Right cardiac atrium (tissue), 5 donors: ENCODE data around the gene LRRC61. TPM values are rescaled to one million over a fixed set of nuclear protein-coding genes. Genes with fewer than 3 reads are reported as not detected.
A peak's percentile ranks its signal among the peaks of the same experiment; 100 is the strongest.
"Not testable (repeated sequence)": the region's sequence is repeated elsewhere in the genome, so short reads cannot be mapped to it uniquely, and the experiment has no call there.

Experiments
- ATAC-seq, 2 donors: fragments of 200-7000 bp; cut with Tn5 transposase; one replicate each; pipeline versions ENCODE4 v1.8.0 to v1.9.1; 2020; ENCODE audit warnings: moderate library complexity in 2 of 2, mild to moderate bottlenecking in 1 of 2
- DNase-seq, 3 donors: peaks; one replicate each; pipeline ENCODE4 v3.0.0-alpha.2; 2020
- H3K27ac ChIP-seq: one replicate; pipeline ENCODE4 v1.5.1; 2013; ENCODE audit warnings: mild to moderate bottlenecking, low read length, control low read depth, moderate library complexity
- H3K27me3 ChIP-seq: one replicate; pipeline ENCODE4 v1.6.1; 2013; ENCODE audit not compliant: control insufficient read depth, insufficient read depth
- H3K4me1 ChIP-seq: one replicate; pipeline ENCODE4 v1.6.1; 2013; ENCODE audit warnings: low read length; ENCODE audit not compliant: control insufficient read depth, insufficient read depth
- H3K4me3 ChIP-seq: one replicate; pipeline ENCODE4 v1.5.1; 2013; ENCODE audit warnings: low read length, control low read depth
- H3K9me3 ChIP-seq: one replicate; pipeline ENCODE4 v1.6.1; 2013; ENCODE audit warnings: low read length; ENCODE audit not compliant: control insufficient read depth
- WGBS: extraction: QIAGEN DNeasy Blood & Tissue Kit; methylation state at CpG from one replicate; pipeline ENCODE4 v1.1.7; 2013; 5-methylcytosine and 5-hydroxymethylcytosine counted together
- intact Hi-C, 4 donors: fragments of 100-400 bp; cut with DNase I; formaldehyde crosslinking; loops; one replicate each; pipeline versions ENCODE4 v1.11.0 to v1.14.0; 2022 to 2023
- long read RNA-seq, 4 donors: library from polyadenylated mRNA; unstranded; transcript quantifications; one replicate each; pipeline ENCODE4 v2.0.0, GENCODE V29; 2020 to 2021
- polyA plus RNA-seq: library from polyadenylated mRNA; stranded (reverse); fragments of 200-250 nt; gene quantifications from one replicate; pipeline ENCODE4 v1.2.3, GENCODE V29; 2013
- total RNA-seq, 4 donors: library from RNA; stranded (reverse); fragmentation: NEBNext Ultra II Directional; extraction: Animal tissue kit (Norgen Biotek cat#: 25700); gene quantifications; one replicate each; pipeline ENCODE4 v1.2.1, GENCODE V29; 2021
- donor health status: healthy with polysubstance abuse.
- donor health status: DM: no; HTN: yes; CAD: no.
- donor health status: DM: no; HTN: no; CAD: no.
- donor health status: DM: no; HTN: yes; CAD: no; lungs with severe emphysema.
- donor health status: DM: yes; HTN: yes; CAD: no.

Gene LRRC61, protein sequence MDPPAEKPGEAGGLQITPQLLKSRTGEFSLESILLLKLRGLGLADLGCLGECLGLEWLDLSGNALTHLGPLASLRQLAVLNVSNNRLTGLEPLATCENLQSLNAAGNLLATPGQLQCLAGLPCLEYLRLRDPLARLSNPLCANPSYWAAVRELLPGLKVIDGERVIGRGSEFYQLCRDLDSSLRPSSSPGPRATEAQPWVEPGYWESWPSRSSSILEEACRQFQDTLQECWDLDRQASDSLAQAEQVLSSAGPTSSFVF
- total RNA-seq (1 to 10 TPM; 5.7 to 8.0 (median 6.2) TPM), polyA plus RNA-seq (4.4 TPM)
- long read RNA-seq, donor 1, transcript LRRC61-202 (3 exons, 1,877 nt) = major isoform, 10 of 14 reads
- long read RNA-seq, donor 1, partial matches to known transcripts = 0 of 14 reads
- long read RNA-seq, donor 1, other reads (novel, unspliced or antisense) = 1 of 14 reads
- long read RNA-seq, donor 2, transcript LRRC61-202 (3 exons, 1,877 nt) = major isoform, 8 of 11 reads
- long read RNA-seq, donor 2, partial matches to known transcripts = 0 of 11 reads
- long read RNA-seq, donor 2, other reads (novel, unspliced or antisense) = 0 of 11 reads
- long read RNA-seq, donor 3, transcript LRRC61-202 (3 exons, 1,877 nt) = major isoform, 18 of 29 reads
- long read RNA-seq, donor 3, partial matches to known transcripts = 0 of 29 reads
- long read RNA-seq, donor 3, other reads (novel, unspliced or antisense) = 9 of 29 reads
- long read RNA-seq, donor 4, transcript LRRC61-202 (3 exons, 1,877 nt) = major isoform, 7 of 8 reads
- long read RNA-seq, donor 4, partial matches to known transcripts = 0 of 8 reads
- long read RNA-seq, donor 4, other reads (novel, unspliced or antisense) = 1 of 8 reads

DNA sequence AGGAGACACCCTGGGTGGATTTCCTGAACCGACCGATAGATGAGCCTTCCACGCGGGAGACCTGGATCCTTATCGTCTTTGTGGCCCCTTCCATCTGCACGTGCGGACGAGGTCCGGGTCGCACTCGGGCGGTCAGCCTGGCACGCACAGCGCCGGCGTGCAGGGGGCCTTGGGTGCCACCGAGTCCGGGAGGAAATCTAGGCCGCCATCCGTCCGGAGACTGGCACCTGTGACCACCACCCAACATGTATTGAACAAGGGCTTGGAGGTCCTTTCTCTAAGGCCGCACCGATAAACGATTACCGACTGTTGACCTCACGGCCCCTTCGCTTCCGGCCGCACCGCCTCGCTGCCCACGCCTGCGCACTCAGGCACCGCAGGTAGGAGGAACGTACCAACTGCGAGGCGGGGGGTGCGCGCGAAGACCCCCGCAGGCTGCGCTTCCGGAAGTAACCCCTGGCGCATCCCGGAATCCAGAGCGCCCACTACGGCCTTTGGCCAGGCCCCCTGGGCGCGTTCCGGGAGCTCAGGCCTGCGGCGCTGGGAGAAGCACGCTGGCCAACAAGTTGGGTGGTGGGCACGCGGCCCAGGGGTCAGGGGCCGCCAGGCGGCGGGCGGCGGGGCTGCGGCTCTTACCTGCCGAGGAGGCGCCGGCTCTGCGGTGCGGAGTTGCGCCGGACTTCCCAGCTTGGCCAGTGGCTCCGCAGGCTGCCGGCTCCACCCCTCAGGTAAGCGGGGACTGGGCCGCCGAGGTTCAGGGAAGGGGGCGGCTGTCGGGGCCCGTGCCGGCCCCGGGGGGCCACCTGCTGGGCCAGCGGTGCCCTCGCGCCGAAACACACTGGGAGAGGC lies at the start of gene LRRC61, which contains the start of gene ACTR3C:
TSS of gene LRRC61 (plus strand) at position 523 of the 849 bp plus-strand sequence. CDS start 13,507 bp downstream, outside the sequence.
TSS of gene ACTR3C (minus strand) at position 713 of the 849 bp plus-strand sequence. CDS start 28,249 bp downstream, outside the sequence.
- Histone ChIP-seq H3K9me3 (no peaks in the 10 kb centered on the region), H3K27ac (no peak within 1 kb of the TSS), H3K27me3 (no peaks in the 10 kb centered on the region), H3K4me1 (peaks cover 2% of the 10 kb centered on the region), H3K4me3 (peak within 1 kb of the TSS; percentile 46)
- ATAC-seq (peak; percentile 72 to 79), DNase-seq (peak in 2 of 3 donors; percentile 80 to 84)
- intact Hi-C loops = no loop called here
- 7% methylated on average over 82 of the region's 82 CpGs for WGBS

DNA sequence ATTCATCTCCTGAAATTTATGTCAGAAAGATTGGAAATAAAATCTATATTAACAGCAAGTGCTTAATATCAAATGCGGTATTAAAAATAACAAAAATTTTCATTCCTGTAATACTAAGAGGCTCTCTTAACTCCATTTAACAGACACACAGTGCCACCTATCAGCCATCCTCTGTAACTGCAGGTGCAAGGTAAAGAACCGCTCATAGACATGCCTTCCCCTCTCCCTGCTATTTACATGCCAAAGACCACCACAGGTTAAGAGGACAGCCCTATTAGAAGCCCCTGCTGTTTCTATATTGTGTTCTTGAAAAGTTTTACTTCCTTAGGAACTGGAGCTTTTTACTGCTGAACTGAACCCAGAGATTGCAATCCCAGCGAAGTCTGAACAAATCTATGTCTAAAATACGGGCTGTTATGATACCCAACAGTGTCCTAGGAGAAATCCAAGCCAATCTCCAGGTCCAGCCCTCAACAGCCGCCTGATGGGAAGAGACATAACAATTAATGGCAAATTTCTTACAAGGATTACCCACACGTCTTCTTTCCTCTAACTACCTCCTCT lies 46.9 kb upstream of the LRRC61 start:
- DNase-seq, intact Hi-C loops, H3K4me3 ChIP-seq, H3K4me1 ChIP-seq, H3K9me3 ChIP-seq, H3K27me3 ChIP-seq, H3K27ac ChIP-seq: not testable (repeated sequence)
- peak; percentile 64 for ATAC-seq
- 46% methylated on average over 6 of the region's 6 CpGs for WGBS

DNA sequence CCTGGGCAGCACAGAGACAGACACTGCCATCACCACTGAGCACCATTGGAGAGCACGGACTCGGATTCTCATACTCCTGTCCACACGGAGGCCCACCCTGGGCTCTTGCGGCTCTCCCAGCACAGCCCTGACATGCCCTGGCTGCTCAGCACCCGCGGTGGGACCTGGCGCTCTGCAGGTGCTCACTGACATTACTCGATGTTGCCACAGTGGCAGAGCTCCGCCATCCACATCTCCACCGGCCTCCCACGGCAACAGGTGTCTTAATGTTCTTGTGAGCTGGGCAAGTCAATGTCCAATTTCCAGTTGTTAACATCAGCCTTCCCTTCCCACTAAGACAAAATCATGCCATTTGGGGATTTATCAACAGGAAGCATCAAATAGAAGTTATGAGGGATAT lies 44.8 kb upstream of the LRRC61 start:
- H3K4me3 ChIP-seq, intact Hi-C loops, H3K27ac ChIP-seq, H3K4me1 ChIP-seq, ATAC-seq, H3K27me3 ChIP-seq, H3K9me3 ChIP-seq: not testable (repeated sequence)
- WGBS = 91% methylated on average over 11 of the region's 11 CpGs
- DNase-seq = peak in 2 of 3 donors; percentile 7 to 32

DNA sequence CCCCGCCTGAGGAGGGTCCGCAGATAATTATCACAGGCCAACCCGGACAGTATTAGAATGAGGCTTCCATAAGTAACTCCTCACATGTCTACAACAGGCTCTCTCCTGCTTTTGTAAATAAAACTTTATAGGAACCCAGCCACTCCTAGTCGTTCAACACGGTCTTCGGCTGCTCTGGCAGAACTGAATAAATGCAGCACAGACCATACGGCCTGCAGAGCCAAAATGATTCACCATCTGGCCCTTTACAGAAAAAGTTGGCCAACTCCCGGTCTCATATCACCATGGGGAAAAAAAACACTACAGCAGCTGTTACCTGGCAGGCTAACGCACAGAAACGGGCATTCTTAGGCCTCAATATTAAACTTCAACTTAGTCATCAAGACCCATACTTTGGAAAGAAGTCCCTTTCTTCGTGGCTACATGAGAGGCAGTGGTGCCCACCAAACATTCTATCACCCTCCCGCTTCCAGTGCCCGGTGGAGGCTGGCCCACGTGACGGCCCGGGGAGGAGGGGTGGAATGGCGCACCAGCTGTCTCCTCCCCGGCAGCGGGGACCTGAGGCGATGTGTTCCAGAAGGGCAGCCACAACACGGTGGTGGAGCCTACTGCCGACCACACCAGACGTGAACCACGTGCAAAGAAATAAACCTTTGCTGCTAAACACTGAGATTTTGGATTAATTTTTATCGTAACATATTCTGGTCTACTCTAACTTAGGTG lies 41.3 kb upstream of the LRRC61 start:
- H3K27me3 ChIP-seq, ATAC-seq, H3K4me1 ChIP-seq, H3K4me3 ChIP-seq, H3K27ac ChIP-seq, intact Hi-C loops, H3K9me3 ChIP-seq: not testable (repeated sequence)
- 88% methylated on average over 14 of the region's 25 CpGs for WGBS
- peak in 1 of 3 donors; percentile 6 for DNase-seq

DNA sequence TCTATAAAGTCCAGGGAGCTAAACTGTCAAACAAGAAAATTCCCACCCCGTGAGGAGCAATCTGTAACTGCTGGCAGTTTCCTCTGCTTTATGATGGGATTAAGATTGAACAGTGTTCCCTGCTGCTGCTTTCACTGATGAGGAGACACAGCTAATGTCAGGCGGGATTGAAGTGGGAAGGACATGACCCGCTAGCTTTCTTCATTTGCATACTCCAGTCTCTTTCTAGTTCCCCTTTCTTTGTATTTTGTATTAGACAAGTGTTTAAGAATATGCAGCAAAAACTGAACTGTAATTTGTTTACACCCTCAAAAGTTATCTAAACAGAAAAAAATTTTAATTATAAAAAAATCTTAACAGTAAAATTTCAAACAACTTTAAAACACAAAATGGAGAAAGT lies 40.0 kb upstream of the LRRC61 start:
- ATAC-seq, H3K4me3 ChIP-seq, H3K27ac ChIP-seq, H3K4me1 ChIP-seq, H3K9me3 ChIP-seq, H3K27me3 ChIP-seq, DNase-seq, intact Hi-C loops: not testable (repeated sequence)
- 48% methylated on average over 2 of the region's 3 CpGs for WGBS

DNA sequence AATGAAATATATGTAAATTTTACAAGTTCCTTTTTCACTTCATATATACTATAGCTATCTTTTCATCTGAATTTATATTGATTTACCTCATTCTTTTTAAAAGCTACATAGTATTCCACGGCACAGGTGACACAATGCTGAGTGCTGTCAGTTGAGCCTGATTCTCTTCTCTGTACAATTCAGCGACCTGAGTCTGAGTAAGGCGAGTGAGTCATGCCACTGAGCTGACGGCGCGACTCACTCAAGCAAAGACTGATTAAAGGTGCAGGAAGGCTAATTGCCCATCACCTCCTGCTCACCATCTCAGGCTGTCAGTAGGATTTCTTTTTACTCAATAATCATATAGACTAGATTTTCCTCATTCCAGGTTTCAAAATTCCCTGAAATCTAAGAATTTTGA lies 39.5 kb upstream of the LRRC61 start:
- intact Hi-C loops, H3K27me3 ChIP-seq, H3K9me3 ChIP-seq, ATAC-seq, DNase-seq, H3K4me1 ChIP-seq, H3K4me3 ChIP-seq, H3K27ac ChIP-seq: not testable (repeated sequence)
- WGBS = 67% methylated on average over 5 of the region's 6 CpGs

DNA sequence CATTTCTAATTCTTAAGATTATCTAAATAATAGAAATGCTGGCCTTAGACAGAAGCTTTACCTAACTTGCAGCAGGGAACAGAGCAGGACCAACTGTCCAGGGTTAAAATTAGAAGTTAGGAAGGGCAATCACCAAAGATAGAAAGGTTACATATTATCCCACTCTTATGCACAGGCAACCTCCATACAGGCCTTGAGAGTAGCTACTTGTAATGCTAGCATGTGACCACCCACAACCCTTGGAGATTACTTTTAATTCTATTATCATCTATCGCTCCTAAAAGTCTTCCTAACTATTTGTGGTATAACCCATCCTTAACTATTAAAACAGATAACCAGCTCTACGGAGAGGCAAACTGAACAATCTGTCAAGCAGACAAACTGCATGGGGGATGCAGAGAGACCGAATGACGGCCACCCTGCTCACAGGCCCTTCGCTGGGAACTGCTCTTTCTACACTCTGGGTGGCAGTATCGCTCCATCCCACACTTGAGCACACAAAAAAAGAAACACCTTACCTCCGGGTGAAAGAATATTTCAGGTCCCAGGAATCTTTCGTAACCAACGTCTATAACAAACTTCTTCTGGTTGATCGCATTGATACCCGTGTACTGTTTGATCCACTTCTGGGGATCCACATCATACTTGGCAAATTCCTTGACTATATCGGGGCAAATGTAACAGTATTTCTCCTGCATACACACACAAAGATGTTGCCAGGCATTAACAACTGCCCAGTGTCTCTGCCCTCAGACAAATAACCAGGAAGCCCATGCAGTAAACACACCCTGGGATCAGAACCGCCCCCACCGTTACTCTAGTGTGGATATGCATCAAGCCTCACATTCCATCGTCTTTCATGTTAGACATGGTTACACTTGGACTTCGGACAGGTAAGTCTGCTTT lies 37.1 kb upstream of the LRRC61 start:
- ATAC-seq = peak; percentile 84 to 86
- not testable (repeated sequence) for H3K27me3 ChIP-seq, DNase-seq, H3K4me1 ChIP-seq, H3K27ac ChIP-seq, H3K4me3 ChIP-seq, H3K9me3 ChIP-seq
- 30% methylated on average over 16 of the region's 16 CpGs for WGBS
- intact Hi-C loops = loop anchor here in 2 of 4 donors (5.0 kb wide), 1 partner anchor 136 kb away; no protein-coding TSS in a partner anchor

DNA sequence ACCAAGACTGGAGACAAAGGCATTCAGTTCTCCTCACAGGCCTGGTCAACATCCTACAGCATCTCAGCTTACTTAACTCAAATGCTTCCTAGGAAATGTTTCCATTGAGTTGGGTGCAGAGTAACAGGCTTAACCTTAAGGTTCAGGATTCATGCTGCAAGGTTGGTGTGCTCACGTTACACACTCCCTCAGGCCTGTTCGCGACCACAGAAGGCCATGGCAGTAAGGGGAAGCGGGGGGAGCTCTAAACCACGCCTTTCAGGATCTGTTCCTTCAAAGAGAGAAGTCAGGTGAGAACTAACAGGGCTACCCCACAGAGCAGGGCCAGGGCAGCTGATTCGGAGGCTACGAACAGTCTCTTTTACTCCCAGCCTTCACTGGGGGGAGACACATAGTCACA lies 35.3 kb upstream of the LRRC61 start:
- not testable (repeated sequence) for H3K4me1 ChIP-seq, H3K27ac ChIP-seq, ATAC-seq, DNase-seq, H3K9me3 ChIP-seq, H3K4me3 ChIP-seq, H3K27me3 ChIP-seq
- intact Hi-C loops = loop anchor here in 2 of 4 donors (5.0 kb wide), 1 partner anchor 134 kb away; no protein-coding TSS in a partner anchor
- 74% methylated on average over 7 of the region's 7 CpGs for WGBS

DNA sequence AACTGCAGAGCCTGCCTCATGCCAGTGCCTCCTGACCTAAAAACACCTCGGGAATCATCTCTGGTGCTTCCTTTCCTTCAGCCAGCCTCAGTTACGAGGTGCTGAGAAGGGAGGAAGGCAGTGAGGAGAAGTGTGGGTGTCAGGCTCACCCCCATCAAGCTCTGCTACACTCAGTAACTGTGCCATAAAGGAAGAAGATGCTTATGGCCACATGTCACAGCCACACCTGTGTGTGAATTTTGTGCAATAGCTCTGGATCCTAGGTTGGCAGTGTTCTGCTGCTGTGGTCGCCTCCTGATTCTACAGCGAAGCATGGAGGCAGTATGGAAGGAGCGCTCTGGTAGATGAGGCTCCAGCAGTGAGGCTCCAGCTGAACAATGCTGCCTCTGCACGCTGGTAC lies 34.3 kb upstream of the LRRC61 start:
- H3K27me3 ChIP-seq, H3K4me1 ChIP-seq, H3K4me3 ChIP-seq, H3K9me3 ChIP-seq, ATAC-seq, H3K27ac ChIP-seq, DNase-seq: not testable (repeated sequence)
- intact Hi-C loops = loop anchor here in 2 of 4 donors (5.0 kb wide), 1 partner anchor 133 kb away; no protein-coding TSS in a partner anchor
- WGBS = 90% methylated on average over 5 of the region's 6 CpGs
